HepG2 (cell line): ENCODE measurements around the gene TNS1. TPM values are rescaled to one million over a fixed set of nuclear protein-coding genes. Genes with fewer than 3 reads are reported as not detected.
A peak's percentile ranks its signal among the peaks of the same experiment; 100 is the strongest.

ENCODE experiments used
- ATAC-seq: fragments of 200-7000 bp; cut with Tn5 transposase; 3 replicates; pipeline ENCODE4 v1.9.1; 2020; ENCODE audit warnings: mild to moderate bottlenecking, moderate library complexity
- BruUV-seq: library from RNA; stranded (reverse); fragments of 400-500 nt; replicated peaks from 2 replicates; lab custom pipeline; 2021; lab: Mats Ljungman, UMichigan
- CTCF ChIA-PET: fragments of 300-600 bp; formaldehyde crosslinking; extraction: SDS; loops from one replicate; lab custom pipeline; 2021; ENCODE audit warnings: low total read pairs, inconsistent platforms, low intra/inter-chr PET ratio; lab: Yijun Ruan, JAX
- POLR2A ChIA-PET: fragments of 350-600 bp; sonication (Branson Sonifier 250); formaldehyde crosslinking; loops from one replicate; lab custom pipeline; 2020; ENCODE audit warnings: antibody characterized with exemption, inconsistent platforms; lab: Yijun Ruan, JAX
- DNase-seq: peaks from one replicate; pipeline ENCODE4 v3.0.0-alpha.2; 2015; ENCODE audit warnings: low spot score
- FAIRE-seq: peaks from 3 replicates; lab custom pipeline; 2011; peaks lifted over from hg19 to GRCh38; lab: Jason Lieb, UNC
- H2AFZ ChIP-seq: one replicate; pipeline ENCODE4 v1.6.1; 2011; ENCODE audit warnings: low read length, inconsistent platforms
- H3K27ac ChIP-seq: fragments of 300-600 bp; 3 replicates; pipeline ENCODE4 v1.8.0; 2011; ENCODE audit warnings: mixed run types, mild to moderate bottlenecking, mixed read lengths, low read length, inconsistent platforms; ENCODE audit not compliant: insufficient read depth; ENCODE audit errors: extremely low read length
- H3K27me3 ChIP-seq, 2 experiments: fragments of 200-600 bp in 1 of 2; 2 replicates in 1 of 2; 3 replicates in 1 of 2; pipeline versions ENCODE4 v1.6.0 to v1.8.0; 2011; ENCODE audit warnings: low read length in 2 of 2, mild to moderate bottlenecking in 2 of 2, moderate library complexity in 2 of 2, inconsistent platforms in 1 of 2; ENCODE audit not compliant: insufficient read depth in 2 of 2, control insufficient read depth in 1 of 2
- H3K36me3 ChIP-seq, 2 experiments: fragments of 200-600 bp in 1 of 2; replicated peaks in 1 of 2; 2 replicates in 1 of 2; 3 replicates in 1 of 2; pipeline versions ENCODE4 v1.5.1 to v1.8.0; 2011; ENCODE audit warnings: low read length in 2 of 2, inconsistent platforms in 1 of 2; ENCODE audit not compliant: insufficient read depth in 2 of 2, control insufficient read depth in 1 of 2
- H3K4me1 ChIP-seq: 2 replicates; pipeline ENCODE4 v1.5.1; 2012; ENCODE audit warnings: low read length, inconsistent platforms; ENCODE audit not compliant: insufficient read depth
- H3K4me2 ChIP-seq: 2 replicates; pipeline ENCODE4 v1.6.0; 2011; ENCODE audit warnings: low read depth, low read length, inconsistent platforms
- H3K4me3 ChIP-seq, 3 experiments: fragments of 200-600 bp in 1 of 3; sonication (generic), shearing (Covaris generic) in 1 of 3; replicated peaks in 1 of 3; 2 replicates each; pipeline ENCODE4 v1.5.1; 2011 to 2016; ENCODE audit warnings: low read length in 3 of 3, inconsistent platforms in 2 of 3, low read depth in 2 of 3, mild to moderate bottlenecking in 2 of 3, control low read depth in 1 of 3, mixed read lengths in 1 of 3; ENCODE audit not compliant: insufficient read depth in 1 of 3
- H3K79me2 ChIP-seq: one replicate; pipeline ENCODE4 v1.6.1; 2011; ENCODE audit warnings: low read length, inconsistent platforms; ENCODE audit not compliant: insufficient read depth
- H3K9ac ChIP-seq: 2 replicates; pipeline ENCODE4 v1.6.0; 2011; ENCODE audit warnings: mild to moderate bottlenecking, low read depth, low read length, inconsistent platforms; ENCODE audit not compliant: insufficient read depth
- H3K9me3 ChIP-seq: 2 replicates; pipeline ENCODE4 v1.5.1; 2012; ENCODE audit warnings: mild to moderate bottlenecking, low read length
- H4K20me1 ChIP-seq: 2 replicates; pipeline ENCODE4 v1.6.0; 2011; ENCODE audit warnings: inconsistent platforms, mild to moderate bottlenecking, low read length, moderate library complexity; ENCODE audit not compliant: insufficient read depth
- FOXP4 ChIP-seq: sonication (generic); formaldehyde crosslinking; IDR thresholded peaks from 2 replicates; pipeline ENCODE4 v1.4.0; 2020; ENCODE audit warnings: missing genetic modification reagents
- KDM2A ChIP-seq: sonication (generic); formaldehyde crosslinking; IDR thresholded peaks from 2 replicates; pipeline ENCODE4 v1.4.0; 2020; ENCODE audit warnings: low read depth, missing genetic modification reagents, borderline replicate concordance
- MTF2 ChIP-seq: sonication (generic); formaldehyde crosslinking; IDR thresholded peaks from 2 replicates; pipeline ENCODE4 v1.5.0; 2020; ENCODE audit warnings: missing genetic modification reagents, borderline replicate concordance
- SAFB2 ChIP-seq: sonication (generic); formaldehyde crosslinking; IDR thresholded peaks from 2 replicates; pipeline ENCODE4 v1.5.1; 2020; ENCODE audit warnings: missing genetic modification reagents, low read depth, mild to moderate bottlenecking, borderline replicate concordance
- SALL1 ChIP-seq: sonication (generic); formaldehyde crosslinking; IDR thresholded peaks from 2 replicates; pipeline ENCODE4 v1.8.0; 2022; ENCODE audit warnings: mild to moderate bottlenecking, missing genetic modification reagents
- SOX6 ChIP-seq, 2 experiments: fragments of 450-650 bp in 1 of 2; sonication (generic) in 1 of 2; formaldehyde crosslinking in 1 of 2; IDR thresholded peaks; 2 replicates each; pipeline versions ENCODE4 v1.4.0 to v1.6.1; 2017 to 2020; ENCODE audit warnings: antibody characterized with exemption in 1 of 2, mild to moderate bottlenecking in 1 of 2, missing genetic modification reagents in 1 of 2
- ZNF263 ChIP-seq: sonication (generic); formaldehyde crosslinking; IDR thresholded peaks from 2 replicates; pipeline ENCODE4 v1.4.0; 2020; ENCODE audit warnings: missing genetic modification reagents
- ZNF770 ChIP-seq: sonication (generic); formaldehyde crosslinking; IDR thresholded peaks from 2 replicates; pipeline ENCODE4 v1.5.0; 2020; ENCODE audit warnings: mild to moderate bottlenecking, missing genetic modification reagents
- ZNF772 ChIP-seq: sonication (generic); formaldehyde crosslinking; IDR thresholded peaks from 2 replicates; pipeline ENCODE4 v1.5.0; 2020; ENCODE audit warnings: mild to moderate bottlenecking, missing genetic modification reagents
- ZSCAN12 ChIP-seq: sonication (generic); formaldehyde crosslinking; IDR thresholded peaks from 2 replicates; pipeline ENCODE4 v1.9.0; 2021; ENCODE audit warnings: mild to moderate bottlenecking, missing genetic modification reagents
- ZSCAN20 ChIP-seq: sonication (generic); formaldehyde crosslinking; IDR thresholded peaks from 2 replicates; pipeline ENCODE4 v1.4.0; 2020; ENCODE audit warnings: missing genetic modification reagents, mild to moderate bottlenecking, borderline replicate concordance
- WGBS: methylation state at CpG from one replicate; pipeline ENCODE4 v1.1.6; 2017; ENCODE audit warnings: low lambda C conversion rate; 5-methylcytosine and 5-hydroxymethylcytosine counted together
- in situ Hi-C: cut with HindIII; loops from 2 replicates; pipeline ENCODE4 v1.10.0; 2017; ENCODE audit warnings: low pct_unique_long_range_greater_than_20kb; ENCODE audit not compliant: extremely low pct_ligation_motif_present
- intact Hi-C: fragments of 100-400 bp; cut with micrococcal nuclease; formaldehyde crosslinking; loops from one replicate; pipeline ENCODE4 v1.10.0; 2022; ENCODE audit not compliant: unreplicated experiment
- polyA plus RNA-seq, 8 experiments: library from polyadenylated mRNA; depleted of rRNA in 3 of 8; stranded (reverse) in 7 of 8; unstranded in 1 of 8; fragments of >200 nt; fragmentation: Illumina TruSeq in 4 of 8; extraction: Trizol in 4 of 8; gene quantifications; 2 replicates each; pipeline versions ENCODE4 v1.2.1 to v1.2.3, GENCODE V29; 2011 to 2016; ENCODE audit warnings: low read depth in 4 of 8, missing spikeins in 1 of 8, mixed read lengths in 1 of 8; ENCODE audit not compliant: insufficient read depth in 1 of 8
- total RNA-seq, 5 experiments: library from RNA; depleted of rRNA; stranded (reverse); fragments of >200 nt; fragmentation: Illumina TruSeq; extraction: Trizol; gene quantifications; 2 replicates each; pipeline ENCODE4 v1.2.3, GENCODE V29; 2016; ENCODE audit warnings: low read depth in 1 of 5
- TF ChIP-seq, protein P1 (sequence below): sonication (generic); formaldehyde crosslinking; IDR thresholded peaks from 2 replicates; pipeline ENCODE4 v1.5.0; 2020; ENCODE audit warnings: missing genetic modification reagents
- TF ChIP-seq, protein P2 (sequence below): sonication (generic); formaldehyde crosslinking; IDR thresholded peaks from 2 replicates; pipeline ENCODE4 v1.5.0; 2020; ENCODE audit warnings: mild to moderate bottlenecking, missing genetic modification reagents

The TNS1 gene
- total and polyA plus RNA-seq, 2 of the 13 experiments (the other 11 are each of a cell fraction or from before 2014, with no cell fraction given): 1.9 to 118 TPM

GRCh38 chr2:218010140-218010983, 7.6 kb upstream of the TNS1 start:
- Histone ChIP-seq H3K27ac (no peak overlapping the region), H3K27me3 (peaks cover 7 to 80% of the 10 kb centered on the region in 2 experiments), H3K4me1 (peaks cover 24% of the 10 kb centered on the region), H4K20me1 (no peaks in the 10 kb centered on the region), H3K4me3 (peak overlapping the region; percentile 21 to 61 (median 36); a peak in 3 of 6 replicates), H3K9ac (no peak overlapping the region), H3K4me2 (peak overlapping the region; percentile 67), H3K79me2 (no peaks in the 10 kb centered on the region), H3K36me3 (no peaks in the 10 kb centered on the region), H3K9me3 (no peaks in the 10 kb centered on the region), H2AFZ (no peak overlapping the region)
- POLR2A ChIA-PET: no interaction called here
- intact Hi-C loops: no loop called here
- WGBS: 4% methylated on average over 11 of the region's 72 CpGs
- FAIRE-seq (no peak), ATAC-seq (peak; percentile 86), DNase-seq (no peak)
- CTCF ChIA-PET: interaction anchor here (1.3 kb wide), 1 partner anchor 221 kb away, joined by 3 read pairs; no protein-coding TSS in a partner anchor
- BruUV-seq: no TSS peak
- in situ Hi-C loops: no loop called here
- TF ChIP-seq MTF2 (CRISPR knock-in tag) (0 out of 2 replicates have a peak, but pooled peaks have one; percentile 58), SALL1 (CRISPR knock-in tag) (peak; percentile 31; the same call in 1 of the 2 replicates), ZSCAN12 (CRISPR knock-in tag) (0 out of 2 replicates have a peak, but pooled peaks have one; percentile 40), ZNF263 (CRISPR knock-in tag) (0 out of 2 replicates have a peak, but pooled peaks have one; percentile 27), KDM2A (CRISPR knock-in tag) (peak; percentile 39; the same call in 1 of the 2 replicates), ZSCAN20 (CRISPR knock-in tag) (0 out of 2 replicates have a peak, but pooled peaks have one; percentile 39), ZNF770 (peak; percentile 69; the same call in 1 of the 2 replicates), SAFB2 (CRISPR knock-in tag) (no peak), ZNF772 (CRISPR knock-in tag) (0 out of 2 replicates have a peak, but pooled peaks have one; percentile 24), FOXP4 (CRISPR knock-in tag) (no peak), SOX6 (IDR thresholded peaks at IDR 0.05) (no peak), SOX6 (CRISPR knock-in tag; IDR thresholded peaks at IDR 0.05) (no peak)
- TF ChIP-seq, protein P1, sequence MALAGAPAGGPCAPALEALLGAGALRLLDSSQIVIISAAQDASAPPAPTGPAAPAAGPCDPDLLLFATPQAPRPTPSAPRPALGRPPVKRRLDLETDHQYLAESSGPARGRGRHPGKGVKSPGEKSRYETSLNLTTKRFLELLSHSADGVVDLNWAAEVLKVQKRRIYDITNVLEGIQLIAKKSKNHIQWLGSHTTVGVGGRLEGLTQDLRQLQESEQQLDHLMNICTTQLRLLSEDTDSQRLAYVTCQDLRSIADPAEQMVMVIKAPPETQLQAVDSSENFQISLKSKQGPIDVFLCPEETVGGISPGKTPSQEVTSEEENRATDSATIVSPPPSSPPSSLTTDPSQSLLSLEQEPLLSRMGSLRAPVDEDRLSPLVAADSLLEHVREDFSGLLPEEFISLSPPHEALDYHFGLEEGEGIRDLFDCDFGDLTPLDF (CRISPR knock-in tag): 0 out of 2 replicates have a peak, but pooled peaks have one; percentile 17
- TF ChIP-seq, protein P2, sequence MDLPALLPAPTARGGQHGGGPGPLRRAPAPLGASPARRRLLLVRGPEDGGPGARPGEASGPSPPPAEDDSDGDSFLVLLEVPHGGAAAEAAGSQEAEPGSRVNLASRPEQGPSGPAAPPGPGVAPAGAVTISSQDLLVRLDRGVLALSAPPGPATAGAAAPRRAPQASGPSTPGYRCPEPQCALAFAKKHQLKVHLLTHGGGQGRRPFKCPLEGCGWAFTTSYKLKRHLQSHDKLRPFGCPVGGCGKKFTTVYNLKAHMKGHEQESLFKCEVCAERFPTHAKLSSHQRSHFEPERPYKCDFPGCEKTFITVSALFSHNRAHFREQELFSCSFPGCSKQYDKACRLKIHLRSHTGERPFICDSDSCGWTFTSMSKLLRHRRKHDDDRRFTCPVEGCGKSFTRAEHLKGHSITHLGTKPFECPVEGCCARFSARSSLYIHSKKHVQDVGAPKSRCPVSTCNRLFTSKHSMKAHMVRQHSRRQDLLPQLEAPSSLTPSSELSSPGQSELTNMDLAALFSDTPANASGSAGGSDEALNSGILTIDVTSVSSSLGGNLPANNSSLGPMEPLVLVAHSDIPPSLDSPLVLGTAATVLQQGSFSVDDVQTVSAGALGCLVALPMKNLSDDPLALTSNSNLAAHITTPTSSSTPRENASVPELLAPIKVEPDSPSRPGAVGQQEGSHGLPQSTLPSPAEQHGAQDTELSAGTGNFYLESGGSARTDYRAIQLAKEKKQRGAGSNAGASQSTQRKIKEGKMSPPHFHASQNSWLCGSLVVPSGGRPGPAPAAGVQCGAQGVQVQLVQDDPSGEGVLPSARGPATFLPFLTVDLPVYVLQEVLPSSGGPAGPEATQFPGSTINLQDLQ (CRISPR knock-in tag): no peak
